Gastroesophageal sphincter (tissue), 3 donors: ENCODE measurements around the gene CLEC2D.

Source experiments
- POLR2A ChIP-seq, 2 donors: fragments of 450-650 bp; IDR thresholded peaks; one replicate each; pipeline ENCODE4 v1.6.1; 2017; ENCODE audit warnings: antibody characterized with exemption in 2 of 2, mild to moderate bottlenecking in 2 of 2, moderate library complexity in 1 of 2
- POLR2AphosphoS5 ChIP-seq: sonication (generic); formaldehyde crosslinking; IDR thresholded peaks from one replicate; pipeline ENCODE4 v1.6.1; 2017; ENCODE audit warnings: antibody characterized with exemption
- TF ChIP-seq, protein P1 (sequence below), 4 experiments: fragments of 200-600 bp in 2 of 4; fragments of 450-650 bp in 2 of 4; sonication (generic) in 1 of 4; IDR thresholded peaks; one replicate each; pipeline ENCODE4 v1.5.1; 2017 to 2019; ENCODE audit warnings: antibody characterized with exemption in 4 of 4, mild to moderate bottlenecking in 2 of 4, moderate library complexity in 2 of 4

DNA sequence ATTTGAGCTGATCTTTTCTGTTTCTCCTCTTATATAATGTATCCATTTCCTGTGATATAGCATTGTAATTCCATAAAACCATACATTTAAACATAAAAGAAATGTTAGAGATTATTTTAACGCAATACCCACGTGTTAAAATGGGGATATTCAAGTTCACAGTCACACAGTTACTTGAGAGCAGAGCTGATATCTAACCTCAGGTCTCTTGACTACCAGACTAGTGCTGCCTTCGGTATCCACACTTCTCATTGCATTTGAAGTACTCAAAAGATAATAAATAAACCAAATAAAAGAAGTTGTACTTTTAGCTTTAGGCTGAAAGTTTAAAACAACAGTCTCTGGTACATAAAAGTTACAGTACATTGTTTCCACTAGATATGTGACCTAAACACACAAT is 60.5 kb downstream of the CLEC2D start:
- TF ChIP-seq, protein P1, sequence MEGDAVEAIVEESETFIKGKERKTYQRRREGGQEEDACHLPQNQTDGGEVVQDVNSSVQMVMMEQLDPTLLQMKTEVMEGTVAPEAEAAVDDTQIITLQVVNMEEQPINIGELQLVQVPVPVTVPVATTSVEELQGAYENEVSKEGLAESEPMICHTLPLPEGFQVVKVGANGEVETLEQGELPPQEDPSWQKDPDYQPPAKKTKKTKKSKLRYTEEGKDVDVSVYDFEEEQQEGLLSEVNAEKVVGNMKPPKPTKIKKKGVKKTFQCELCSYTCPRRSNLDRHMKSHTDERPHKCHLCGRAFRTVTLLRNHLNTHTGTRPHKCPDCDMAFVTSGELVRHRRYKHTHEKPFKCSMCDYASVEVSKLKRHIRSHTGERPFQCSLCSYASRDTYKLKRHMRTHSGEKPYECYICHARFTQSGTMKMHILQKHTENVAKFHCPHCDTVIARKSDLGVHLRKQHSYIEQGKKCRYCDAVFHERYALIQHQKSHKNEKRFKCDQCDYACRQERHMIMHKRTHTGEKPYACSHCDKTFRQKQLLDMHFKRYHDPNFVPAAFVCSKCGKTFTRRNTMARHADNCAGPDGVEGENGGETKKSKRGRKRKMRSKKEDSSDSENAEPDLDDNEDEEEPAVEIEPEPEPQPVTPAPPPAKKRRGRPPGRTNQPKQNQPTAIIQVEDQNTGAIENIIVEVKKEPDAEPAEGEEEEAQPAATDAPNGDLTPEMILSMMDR (IDR thresholded peaks at IDR 0.05) = no peak
- TF ChIP-seq POLR2AphosphoS5 = no peak
- no peak for TF ChIP-seq POLR2A (IDR thresholded peaks at IDR 0.05)
